Measurements from ENCODE around the gene YAE1. TPM values are rescaled to one million over a fixed set of nuclear protein-coding genes. Genes with fewer than 3 reads are reported as not detected.

YAE1 gene
- total and polyA plus RNA-seq, 2 experiments from 2014 or later, result 30.5 to 107 TPM

DNA sequence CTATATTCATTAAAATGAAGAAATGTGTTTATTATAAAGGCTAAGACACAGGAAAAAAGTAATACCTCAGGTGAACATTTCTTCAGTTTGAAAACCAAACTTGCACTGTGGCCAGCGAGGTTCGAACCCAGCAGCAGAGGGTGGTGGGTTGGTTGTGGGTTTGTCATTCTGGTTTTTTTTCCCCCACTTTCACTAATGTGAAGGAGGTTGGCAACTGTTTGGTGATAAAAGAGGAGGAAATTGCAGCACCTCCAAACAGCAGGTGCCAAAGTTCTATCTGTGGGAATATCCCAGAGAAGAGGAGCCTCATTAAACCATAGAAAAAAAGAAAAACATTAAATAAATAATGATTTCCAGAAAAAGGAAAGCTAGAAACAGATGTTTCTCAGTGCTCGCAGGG is 36.6 kb upstream of the YAE1 start:
- no peaks in the 10 kb centered on the region for H3K27me3 ChIP-seq (ENCODE audit: insufficient read depth)
- H3K4me1 ChIP-seq (ENCODE audit: insufficient read depth), result no peaks in the 10 kb centered on the region; the same call in 1 of the 2 replicates
- H4K20me1 ChIP-seq (replicated peaks; ENCODE audit: insufficient read depth), result no peaks in the 10 kb centered on the region
- no peaks in the 10 kb centered on the region for H3K9me2 ChIP-seq (ENCODE audit: insufficient read depth)
- peaks cover 18% of the 10 kb centered on the region for H3K4me1 Mint-ChIP-seq
- DNase-seq (ENCODE audit: low spot score) (no peak), ATAC-seq (no peak)
- no peak for TF ChIP-seq ZNF114 (CRISPR knock-in tag; IDR thresholded peaks at IDR 0.05)
- TF ChIP-seq POLR2AphosphoS5 (IDR thresholded peaks at IDR 0.05; ENCODE audit: low read depth), result no peak
- TF ChIP-seq, protein P1, sequence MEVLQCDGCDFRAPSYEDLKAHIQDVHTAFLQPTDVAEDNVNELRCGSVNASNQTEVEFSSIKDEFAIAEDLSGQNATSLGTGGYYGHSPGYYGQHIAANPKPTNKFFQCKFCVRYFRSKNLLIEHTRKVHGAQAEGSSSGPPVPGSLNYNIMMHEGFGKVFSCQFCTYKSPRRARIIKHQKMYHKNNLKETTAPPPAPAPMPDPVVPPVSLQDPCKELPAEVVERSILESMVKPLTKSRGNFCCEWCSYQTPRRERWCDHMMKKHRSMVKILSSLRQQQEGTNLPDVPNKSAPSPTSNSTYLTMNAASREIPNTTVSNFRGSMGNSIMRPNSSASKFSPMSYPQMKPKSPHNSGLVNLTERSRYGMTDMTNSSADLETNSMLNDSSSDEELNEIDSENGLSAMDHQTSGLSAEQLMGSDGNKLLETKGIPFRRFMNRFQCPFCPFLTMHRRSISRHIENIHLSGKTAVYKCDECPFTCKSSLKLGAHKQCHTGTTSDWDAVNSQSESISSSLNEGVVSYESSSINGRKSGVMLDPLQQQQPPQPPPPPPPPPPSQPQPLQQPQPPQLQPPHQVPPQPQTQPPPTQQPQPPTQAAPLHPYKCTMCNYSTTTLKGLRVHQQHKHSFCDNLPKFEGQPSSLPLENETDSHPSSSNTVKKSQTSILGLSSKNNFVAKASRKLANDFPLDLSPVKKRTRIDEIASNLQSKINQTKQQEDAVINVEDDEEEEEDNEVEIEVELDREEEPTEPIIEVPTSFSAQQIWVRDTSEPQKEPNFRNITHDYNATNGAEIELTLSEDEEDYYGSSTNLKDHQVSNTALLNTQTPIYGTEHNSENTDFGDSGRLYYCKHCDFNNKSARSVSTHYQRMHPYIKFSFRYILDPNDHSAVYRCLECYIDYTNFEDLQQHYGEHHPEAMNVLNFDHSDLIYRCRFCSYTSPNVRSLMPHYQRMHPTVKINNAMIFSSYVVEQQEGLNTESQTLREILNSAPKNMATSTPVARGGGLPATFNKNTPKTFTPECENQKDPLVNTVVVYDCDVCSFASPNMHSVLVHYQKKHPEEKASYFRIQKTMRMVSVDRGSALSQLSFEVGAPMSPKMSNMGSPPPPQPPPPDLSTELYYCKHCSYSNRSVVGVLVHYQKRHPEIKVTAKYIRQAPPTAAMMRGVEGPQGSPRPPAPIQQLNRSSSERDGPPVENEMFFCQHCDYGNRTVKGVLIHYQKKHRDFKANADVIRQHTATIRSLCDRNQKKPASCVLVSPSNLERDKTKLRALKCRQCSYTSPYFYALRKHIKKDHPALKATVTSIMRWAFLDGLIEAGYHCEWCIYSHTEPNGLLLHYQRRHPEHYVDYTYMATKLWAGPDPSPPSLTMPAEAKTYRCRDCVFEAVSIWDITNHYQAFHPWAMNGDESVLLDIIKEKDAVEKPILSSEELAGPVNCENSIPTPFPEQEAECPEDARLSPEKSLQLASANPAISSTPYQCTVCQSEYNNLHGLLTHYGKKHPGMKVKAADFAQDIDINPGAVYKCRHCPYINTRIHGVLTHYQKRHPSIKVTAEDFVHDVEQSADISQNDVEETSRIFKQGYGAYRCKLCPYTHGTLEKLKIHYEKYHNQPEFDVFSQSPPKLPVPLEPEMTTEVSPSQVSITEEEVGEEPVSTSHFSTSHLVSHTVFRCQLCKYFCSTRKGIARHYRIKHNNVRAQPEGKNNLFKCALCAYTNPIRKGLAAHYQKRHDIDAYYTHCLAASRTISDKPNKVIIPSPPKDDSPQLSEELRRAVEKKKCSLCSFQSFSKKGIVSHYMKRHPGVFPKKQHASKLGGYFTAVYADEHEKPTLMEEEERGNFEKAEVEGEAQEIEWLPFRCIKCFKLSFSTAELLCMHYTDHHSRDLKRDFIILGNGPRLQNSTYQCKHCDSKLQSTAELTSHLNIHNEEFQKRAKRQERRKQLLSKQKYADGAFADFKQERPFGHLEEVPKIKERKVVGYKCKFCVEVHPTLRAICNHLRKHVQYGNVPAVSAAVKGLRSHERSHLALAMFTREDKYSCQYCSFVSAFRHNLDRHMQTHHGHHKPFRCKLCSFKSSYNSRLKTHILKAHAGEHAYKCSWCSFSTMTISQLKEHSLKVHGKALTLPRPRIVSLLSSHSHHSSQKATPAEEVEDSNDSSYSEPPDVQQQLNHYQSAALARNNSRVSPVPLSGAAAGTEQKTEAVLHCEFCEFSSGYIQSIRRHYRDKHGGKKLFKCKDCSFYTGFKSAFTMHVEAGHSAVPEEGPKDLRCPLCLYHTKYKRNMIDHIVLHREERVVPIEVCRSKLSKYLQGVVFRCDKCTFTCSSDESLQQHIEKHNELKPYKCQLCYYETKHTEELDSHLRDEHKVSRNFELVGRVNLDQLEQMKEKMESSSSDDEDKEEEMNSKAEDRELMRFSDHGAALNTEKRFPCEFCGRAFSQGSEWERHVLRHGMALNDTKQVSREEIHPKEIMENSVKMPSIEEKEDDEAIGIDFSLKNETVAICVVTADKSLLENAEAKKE (CRISPR knock-in tag; IDR thresholded peaks at IDR 0.05), result no peak
- no peak for TF ChIP-seq EZH2phosphoT487 (IDR thresholded peaks at IDR 0.05; ENCODE audit: unreplicated experiment)
- TF ChIP-seq STAT1 (IDR thresholded peaks at IDR 0.05; ENCODE audit: unreplicated experiment), result no peak
- no peak for TF ChIP-seq ZNF331 (CRISPR knock-in tag; IDR thresholded peaks at IDR 0.05; ENCODE audit: low read depth)
- TF ChIP-seq, protein P2, sequence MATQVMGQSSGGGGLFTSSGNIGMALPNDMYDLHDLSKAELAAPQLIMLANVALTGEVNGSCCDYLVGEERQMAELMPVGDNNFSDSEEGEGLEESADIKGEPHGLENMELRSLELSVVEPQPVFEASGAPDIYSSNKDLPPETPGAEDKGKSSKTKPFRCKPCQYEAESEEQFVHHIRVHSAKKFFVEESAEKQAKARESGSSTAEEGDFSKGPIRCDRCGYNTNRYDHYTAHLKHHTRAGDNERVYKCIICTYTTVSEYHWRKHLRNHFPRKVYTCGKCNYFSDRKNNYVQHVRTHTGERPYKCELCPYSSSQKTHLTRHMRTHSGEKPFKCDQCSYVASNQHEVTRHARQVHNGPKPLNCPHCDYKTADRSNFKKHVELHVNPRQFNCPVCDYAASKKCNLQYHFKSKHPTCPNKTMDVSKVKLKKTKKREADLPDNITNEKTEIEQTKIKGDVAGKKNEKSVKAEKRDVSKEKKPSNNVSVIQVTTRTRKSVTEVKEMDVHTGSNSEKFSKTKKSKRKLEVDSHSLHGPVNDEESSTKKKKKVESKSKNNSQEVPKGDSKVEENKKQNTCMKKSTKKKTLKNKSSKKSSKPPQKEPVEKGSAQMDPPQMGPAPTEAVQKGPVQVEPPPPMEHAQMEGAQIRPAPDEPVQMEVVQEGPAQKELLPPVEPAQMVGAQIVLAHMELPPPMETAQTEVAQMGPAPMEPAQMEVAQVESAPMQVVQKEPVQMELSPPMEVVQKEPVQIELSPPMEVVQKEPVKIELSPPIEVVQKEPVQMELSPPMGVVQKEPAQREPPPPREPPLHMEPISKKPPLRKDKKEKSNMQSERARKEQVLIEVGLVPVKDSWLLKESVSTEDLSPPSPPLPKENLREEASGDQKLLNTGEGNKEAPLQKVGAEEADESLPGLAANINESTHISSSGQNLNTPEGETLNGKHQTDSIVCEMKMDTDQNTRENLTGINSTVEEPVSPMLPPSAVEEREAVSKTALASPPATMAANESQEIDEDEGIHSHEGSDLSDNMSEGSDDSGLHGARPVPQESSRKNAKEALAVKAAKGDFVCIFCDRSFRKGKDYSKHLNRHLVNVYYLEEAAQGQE (IDR thresholded peaks at IDR 0.05; ENCODE audit: unreplicated experiment), result no peak
- TF ChIP-seq, protein P3, sequence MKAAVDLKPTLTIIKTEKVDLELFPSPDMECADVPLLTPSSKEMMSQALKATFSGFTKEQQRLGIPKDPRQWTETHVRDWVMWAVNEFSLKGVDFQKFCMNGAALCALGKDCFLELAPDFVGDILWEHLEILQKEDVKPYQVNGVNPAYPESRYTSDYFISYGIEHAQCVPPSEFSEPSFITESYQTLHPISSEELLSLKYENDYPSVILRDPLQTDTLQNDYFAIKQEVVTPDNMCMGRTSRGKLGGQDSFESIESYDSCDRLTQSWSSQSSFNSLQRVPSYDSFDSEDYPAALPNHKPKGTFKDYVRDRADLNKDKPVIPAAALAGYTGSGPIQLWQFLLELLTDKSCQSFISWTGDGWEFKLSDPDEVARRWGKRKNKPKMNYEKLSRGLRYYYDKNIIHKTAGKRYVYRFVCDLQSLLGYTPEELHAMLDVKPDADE (IDR thresholded peaks at IDR 0.05), result no peak
- TF ChIP-seq CREB1 (CRISPR knock-in tag; IDR thresholded peaks at IDR 0.05; ENCODE audit: low read depth), result no peak
- no peak for TF ChIP-seq JUNB (IDR thresholded peaks at IDR 0.05; ENCODE audit: unreplicated experiment)
- TF ChIP-seq EZH2 (IDR thresholded peaks at IDR 0.05; ENCODE audit: low read depth, unreplicated experiment), result no peak
- TF ChIP-seq NANOG (IDR thresholded peaks at IDR 0.05; ENCODE audit: borderline replicate concordance), result no peak
- TF ChIP-seq, protein P4, sequence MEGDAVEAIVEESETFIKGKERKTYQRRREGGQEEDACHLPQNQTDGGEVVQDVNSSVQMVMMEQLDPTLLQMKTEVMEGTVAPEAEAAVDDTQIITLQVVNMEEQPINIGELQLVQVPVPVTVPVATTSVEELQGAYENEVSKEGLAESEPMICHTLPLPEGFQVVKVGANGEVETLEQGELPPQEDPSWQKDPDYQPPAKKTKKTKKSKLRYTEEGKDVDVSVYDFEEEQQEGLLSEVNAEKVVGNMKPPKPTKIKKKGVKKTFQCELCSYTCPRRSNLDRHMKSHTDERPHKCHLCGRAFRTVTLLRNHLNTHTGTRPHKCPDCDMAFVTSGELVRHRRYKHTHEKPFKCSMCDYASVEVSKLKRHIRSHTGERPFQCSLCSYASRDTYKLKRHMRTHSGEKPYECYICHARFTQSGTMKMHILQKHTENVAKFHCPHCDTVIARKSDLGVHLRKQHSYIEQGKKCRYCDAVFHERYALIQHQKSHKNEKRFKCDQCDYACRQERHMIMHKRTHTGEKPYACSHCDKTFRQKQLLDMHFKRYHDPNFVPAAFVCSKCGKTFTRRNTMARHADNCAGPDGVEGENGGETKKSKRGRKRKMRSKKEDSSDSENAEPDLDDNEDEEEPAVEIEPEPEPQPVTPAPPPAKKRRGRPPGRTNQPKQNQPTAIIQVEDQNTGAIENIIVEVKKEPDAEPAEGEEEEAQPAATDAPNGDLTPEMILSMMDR (conservative IDR thresholded peaks at IDR 0.05; ENCODE audit: low read depth in 2 of 2), result no peak
- H3K4me3 Mint-ChIP-seq, result no peak overlapping the region
- no peak overlapping the region for H3K4me3 ChIP-seq
- H3K4me2 ChIP-seq, result no peak overlapping the region
- H3K27ac ChIP-seq (ENCODE audit: low read depth), result no peak overlapping the region
- no peak overlapping the region for H2AFZ ChIP-seq
- no peaks in the 10 kb centered on the region for H3K79me2 ChIP-seq (replicated peaks; ENCODE audit: insufficient read depth)
- peaks cover 5% of the 10 kb centered on the region for H3K27me3 Mint-ChIP-seq (ENCODE audit: insufficient read depth, low read depth, poor library complexity)
- H3K27ac Mint-ChIP-seq, result no peak overlapping the region
- H3F3A ChIP-seq (replicated peaks; ENCODE audit: low read depth), result no peaks in the 10 kb centered on the region
- H3K9me3 Mint-ChIP-seq, result no peaks in the 10 kb centered on the region; the same call in 2 of the 3 replicates
- H3K36me3 ChIP-seq (ENCODE audit: insufficient read depth), result no peaks in the 10 kb centered on the region
- no peaks in the 10 kb centered on the region for H3K36me3 Mint-ChIP-seq (ENCODE audit: low read depth)

Data from GM23338 (cell line).